Fibroblast of lung (primary cell): ENCODE data around the gene CDC6. TPM values are rescaled to one million over a fixed set of nuclear protein-coding genes. Genes with fewer than 3 reads are reported as not detected.

Experiments
- DNase-seq, 2 donors: peaks; one replicate each; pipeline versions ENCODE4 v3.0.0 to v3.0.0-alpha.2; 2010; ENCODE audit warnings: low read depth in 2 of 2
- H2AFZ ChIP-seq: 2 replicates; pipeline ENCODE4 v1.5.1; 2012; ENCODE audit warnings: low read length, control low read depth, inconsistent platforms
- H3K27ac ChIP-seq: 2 replicates; pipeline ENCODE4 v1.5.1; 2011; ENCODE audit warnings: low read length, control low read depth; ENCODE audit not compliant: insufficient read depth
- H3K27me3 ChIP-seq: 2 replicates; pipeline ENCODE4 v1.5.1; 2011; ENCODE audit warnings: mild to moderate bottlenecking, low read length; ENCODE audit not compliant: control insufficient read depth, insufficient read depth
- H3K36me3 ChIP-seq: 2 replicates; pipeline ENCODE4 v1.5.1; 2011; ENCODE audit warnings: low read length; ENCODE audit not compliant: control insufficient read depth, insufficient read depth
- H3K4me1 ChIP-seq: 2 replicates; pipeline ENCODE4 v1.5.1; 2011; ENCODE audit warnings: low read length; ENCODE audit not compliant: control insufficient read depth, insufficient read depth; ENCODE audit errors: extremely low read depth
- H3K4me2 ChIP-seq: 2 replicates; pipeline ENCODE4 v1.5.1; 2011; ENCODE audit warnings: low read length, control low read depth; ENCODE audit not compliant: insufficient read depth; ENCODE audit errors: extremely low read depth
- H3K4me3 ChIP-seq, 4 experiments: fragments of 200-600 bp in 1 of 4; sonication (generic) in 1 of 4; replicated peaks in 1 of 4; 2 replicates each; pipeline ENCODE4 v1.5.1; 2011 to 2016; ENCODE audit warnings: low read length in 4 of 4, low read depth in 3 of 4, mild to moderate bottlenecking in 3 of 4, control low read depth in 2 of 4, inconsistent platforms in 1 of 4, mixed read lengths in 1 of 4; ENCODE audit not compliant: insufficient read depth in 1 of 4; ENCODE audit errors: control extremely low read depth in 1 of 4
- H3K79me2 ChIP-seq: 2 replicates; pipeline ENCODE4 v1.5.1; 2012; ENCODE audit warnings: mild to moderate bottlenecking, low read length, inconsistent platforms; ENCODE audit not compliant: control insufficient read depth, insufficient read depth
- H3K9ac ChIP-seq: 2 replicates; pipeline ENCODE4 v1.5.1; 2011; ENCODE audit warnings: mild to moderate bottlenecking, low read length, control low read depth; ENCODE audit not compliant: insufficient read depth
- H3K9me3 ChIP-seq: 2 replicates; pipeline ENCODE4 v1.5.1; 2012; ENCODE audit warnings: low read depth, low read length; ENCODE audit not compliant: control insufficient read depth, insufficient read depth
- H4K20me1 ChIP-seq: 2 replicates; pipeline ENCODE4 v1.5.1; 2011; ENCODE audit warnings: low read length; ENCODE audit not compliant: control insufficient read depth, insufficient read depth; ENCODE audit errors: extremely low read depth
- CTCF ChIP-seq, 2 donors: IDR thresholded peaks in 1 of 2; conservative IDR thresholded peaks in 1 of 2; 1 replicate in 1 of 2; 2 replicates in 1 of 2; pipeline ENCODE4 v1.5.1; 2011 to 2012; ENCODE audit warnings: low read length in 2 of 2, control low read depth in 1 of 2, inconsistent platforms in 1 of 2, low read depth in 1 of 2, mild to moderate bottlenecking in 1 of 2
- EZH2 ChIP-seq: IDR thresholded peaks from 2 replicates; pipeline ENCODE4 v1.5.1; 2012; ENCODE audit warnings: low read length, control low read depth, mild to moderate bottlenecking; ENCODE audit errors: missing control alignments
- polyA plus RNA-seq, 2 donors: library from polyadenylated mRNA; depleted of rRNA in 1 of 2; stranded (reverse) in 1 of 2; unstranded in 1 of 2; fragments of >200 nt; gene quantifications; 2 replicates each; pipeline ENCODE4 v1.2.1, GENCODE V29; 2011 to 2012; ENCODE audit warnings: missing spikeins in 1 of 2
- total RNA-seq: library from RNA; depleted of rRNA; stranded (reverse); fragments of >200 nt; gene quantifications from 2 replicates; pipeline ENCODE4 v1.2.1, GENCODE V29; 2014

CDC6 gene
- total and polyA plus RNA-seq, 2 donors (not counting 1 experiment from before 2014, with no cell fraction given) = 4.5 to 16.3 TPM

DNA sequence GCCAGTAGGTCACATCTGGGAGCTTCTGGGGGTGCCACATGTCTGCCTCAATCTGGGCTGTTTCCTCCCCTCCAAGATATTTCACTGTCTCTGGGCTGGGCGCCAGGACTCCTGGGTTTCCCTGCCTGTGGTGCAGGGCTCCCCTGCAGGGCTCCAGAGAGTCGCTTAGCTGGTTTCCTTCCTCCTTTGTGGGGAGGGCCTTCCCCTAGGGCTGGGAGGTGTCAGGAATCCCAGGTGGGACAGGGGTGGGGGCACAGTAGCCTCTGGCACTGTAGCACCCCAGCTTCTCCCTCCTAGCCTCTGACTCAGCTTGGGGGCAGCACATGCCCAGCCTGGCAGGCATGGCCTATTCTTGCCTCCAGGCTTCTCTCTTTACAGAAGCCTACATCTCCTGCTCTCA, 23.9 kb downstream of the CDC6 start:
- no peaks in the 10 kb centered on the region for H3K9me3 ChIP-seq
- H3K4me2 ChIP-seq = no peak overlapping the region
- no peaks in the 10 kb centered on the region for H3K36me3 ChIP-seq
- H3K27ac ChIP-seq = no peak overlapping the region
- H4K20me1 ChIP-seq = no peaks in the 10 kb centered on the region
- TF ChIP-seq CTCF (conservative IDR thresholded peaks at IDR 0.05 in 1 of 2, IDR thresholded peaks at IDR 0.05 in 1 of 2; ENCODE audit: low read depth in 1 of 2, low read length in 2 of 2) = no peak
- no peak for TF ChIP-seq EZH2
- H3K4me3 ChIP-seq = no peak overlapping the region
- no peak for DNase-seq
- H3K79me2 ChIP-seq = no peaks in the 10 kb centered on the region
- no peaks in the 10 kb centered on the region for H3K27me3 ChIP-seq
- H2AFZ ChIP-seq = no peak overlapping the region
- peaks cover 65% of the 10 kb centered on the region for H3K4me1 ChIP-seq
- H3K9ac ChIP-seq = no peak overlapping the region

- Histone ChIP-seq H3K9ac (no peak overlapping the region), H2AFZ (no peak overlapping the region), H3K4me3 (no peak overlapping the region), H4K20me1 (no peaks in the 10 kb centered on the region), H3K9me3 (no peaks in the 10 kb centered on the region), H3K4me1 (peaks cover 64% of the 10 kb centered on the region), H3K79me2 (no peaks in the 10 kb centered on the region), H3K27ac (no peak overlapping the region), H3K36me3 (no peaks in the 10 kb centered on the region), H3K4me2 (no peak overlapping the region), H3K27me3 (no peaks in the 10 kb centered on the region)
- no peak for DNase-seq
- TF ChIP-seq EZH2 = no peak
- TF ChIP-seq CTCF (conservative IDR thresholded peaks at IDR 0.05 in 1 of 2, IDR thresholded peaks at IDR 0.05 in 1 of 2; ENCODE audit: low read depth in 1 of 2, low read length in 2 of 2) = no peak
These were observed 24.6 kb downstream of the CDC6 start for GRCh38 chr17:40312131-40312731.

- H3K4me3 ChIP-seq = no peak overlapping the region
- no peak overlapping the region for H3K4me2 ChIP-seq
- H3K79me2 ChIP-seq = no peaks in the 10 kb centered on the region
- H3K27ac ChIP-seq = no peak overlapping the region
- peaks cover 61% of the 10 kb centered on the region for H3K4me1 ChIP-seq
- H3K9me3 ChIP-seq = no peaks in the 10 kb centered on the region
- no peaks in the 10 kb centered on the region for H3K36me3 ChIP-seq
- H2AFZ ChIP-seq = no peak overlapping the region
- H3K27me3 ChIP-seq = no peaks in the 10 kb centered on the region
- TF ChIP-seq EZH2 (no peak), CTCF (conservative IDR thresholded peaks at IDR 0.05 in 1 of 2, IDR thresholded peaks at IDR 0.05 in 1 of 2; ENCODE audit: low read depth in 1 of 2, low read length in 2 of 2) (no peak)
- DNase-seq = no peak
- no peak overlapping the region for H3K9ac ChIP-seq
- no peaks in the 10 kb centered on the region for H4K20me1 ChIP-seq
These were observed 25.4 kb downstream of the CDC6 start for GRCh38 chr17:40312893-40313667.
